ENCODE measurements around the gene ATP5F1B. TPM values are rescaled to one million over a fixed set of nuclear protein-coding genes. Genes with fewer than 3 reads are reported as not detected.

ATP5F1B gene
- total and polyA plus RNA-seq, 9 of the 15 experiments (the other 6 are each of a cell fraction or from before 2014, with no cell fraction given) = 908 to 3,125 (median 1,482) TPM

- TF ChIP-seq PHF20 (IDR thresholded peaks at IDR 0.05; ENCODE audit: partially characterized antibody) (no peak), HDAC3 (IDR thresholded peaks at IDR 0.05; ENCODE audit: borderline replicate concordance, partially characterized antibody) (no peak), CREB5 (CRISPR knock-in tag; IDR thresholded peaks at IDR 0.05) (no peak), ZNF398 (CRISPR knock-in tag; IDR thresholded peaks at IDR 0.05) (no peak), XRCC3 (IDR thresholded peaks at IDR 0.05) (no peak), CLOCK (CRISPR knock-in tag; IDR thresholded peaks at IDR 0.05; ENCODE audit: borderline replicate concordance) (no peak), TCFL5 (CRISPR knock-in tag; conservative IDR thresholded peaks at IDR 0.05) (no peak), MYBL2 (IDR thresholded peaks at IDR 0.05; ENCODE audit: low read depth) (no peak), MYBL2 (CRISPR knock-in tag; IDR thresholded peaks at IDR 0.05; ENCODE audit: borderline replicate concordance) (no peak), MTA1 (IDR thresholded peaks at IDR 0.05; ENCODE audit: borderline replicate concordance) (no peak), SIRT6 (IDR thresholded peaks at IDR 0.05; ENCODE audit: low read depth, low read length) (no peak), ELF4 (CRISPR knock-in tag; IDR thresholded peaks at IDR 0.05) (0 out of 2 replicates have a peak, but pooled peaks have one; percentile 40), NCOA2 (IDR thresholded peaks at IDR 0.05; ENCODE audit: partially characterized antibody in 2 of 2) (no peak), MCM2 (IDR thresholded peaks at IDR 0.05; ENCODE audit: low read depth) (no peak), HDAC1 (IDR thresholded peaks at IDR 0.05) (peak in 1 of 2 experiments; percentile 68; a peak in 2 of 4 replicates), KAT8 (IDR thresholded peaks at IDR 0.05; ENCODE audit: low read depth) (no peak), FOXJ2 (tag; IDR thresholded peaks at IDR 0.05) (no peak), NFE2L1 (tag; IDR thresholded peaks at IDR 0.05; ENCODE audit: borderline replicate concordance, low read depth) (no peak), BHLHE40 (IDR thresholded peaks at IDR 0.05; ENCODE audit: low read length) (no peak), NFIC (IDR thresholded peaks at IDR 0.05) (no peak), E2F8 (IDR thresholded peaks at IDR 0.05; ENCODE audit: low read depth, partially characterized antibody) (peak; percentile 35)
Observed at GRCh38 chr12:56634242-56634836, 11.4 kb downstream of the ATP5F1B start (continued).
